Hepatocyte (in vitro differentiated cells): ENCODE results near the gene CD200. TPM values are rescaled to one million over a fixed set of nuclear protein-coding genes. Genes with fewer than 3 reads are reported as not detected.

Experiments used
- DNase-seq: peaks from one replicate; pipeline ENCODE4 v3.0.0-alpha.2; 2016; ENCODE audit warnings: low spot score
- H2AFZ ChIP-seq: fragments of 200-600 bp; sonication (generic); 2 replicates; pipeline ENCODE4 v1.6.0; 2016; ENCODE audit warnings: antibody characterized with exemption, mild to moderate bottlenecking
- H3K27ac ChIP-seq: fragments of 200-600 bp; sonication (generic); 2 replicates; pipeline ENCODE4 v1.5.1; 2016; ENCODE audit warnings: mild to moderate bottlenecking
- H3K27me3 ChIP-seq: fragments of 200-600 bp; sonication (generic); 2 replicates; pipeline ENCODE4 v1.6.1; 2016
- H3K36me3 ChIP-seq: fragments of 200-600 bp; sonication (generic); replicated peaks from 2 replicates; pipeline ENCODE4 v1.5.1; 2016; ENCODE audit warnings: low read depth; ENCODE audit not compliant: insufficient read depth
- H3K4me1 ChIP-seq: fragments of 200-600 bp; sonication (generic); 2 replicates; pipeline ENCODE4 v1.5.1; 2016; ENCODE audit warnings: mild to moderate bottlenecking, moderate library complexity; ENCODE audit not compliant: insufficient read depth
- H3K4me2 ChIP-seq: fragments of 200-600 bp; sonication (generic); 2 replicates; pipeline ENCODE4 v1.6.0; 2016
- H3K4me3 ChIP-seq: fragments of 200-600 bp; sonication (generic); 2 replicates; pipeline ENCODE4 v1.5.1; 2016; ENCODE audit warnings: mild to moderate bottlenecking
- H3K79me2 ChIP-seq: fragments of 200-600 bp; sonication (generic); 2 replicates; pipeline ENCODE4 v1.6.0; 2017; ENCODE audit warnings: mild to moderate bottlenecking
- H3K9me2 ChIP-seq: fragments of 200-600 bp; sonication (generic); replicated peaks from 2 replicates; pipeline ENCODE4 v1.6.0; 2017; ENCODE audit warnings: mild to moderate bottlenecking; ENCODE audit not compliant: insufficient read depth
- H3K9me3 ChIP-seq: fragments of 200-600 bp; sonication (generic); 2 replicates; pipeline ENCODE4 v1.5.1; 2016; ENCODE audit warnings: low read depth, mild to moderate bottlenecking
- H4K20me1 ChIP-seq: fragments of 200-600 bp; sonication (generic); 2 replicates; pipeline ENCODE4 v1.6.0; 2016; ENCODE audit warnings: mild to moderate bottlenecking; ENCODE audit not compliant: insufficient read depth, poor library complexity, severe bottlenecking
- EZH2 ChIP-seq: fragments of 200-600 bp; sonication (generic); IDR thresholded peaks from 2 replicates; pipeline ENCODE4 v1.6.1; 2016; ENCODE audit warnings: antibody characterized with exemption, mild to moderate bottlenecking, borderline replicate concordance
- EZH2phosphoT487 ChIP-seq: fragments of 200-600 bp; sonication (generic); IDR thresholded peaks from one replicate; pipeline ENCODE4 v1.6.1; 2018; ENCODE audit warnings: antibody characterized with exemption, mild to moderate bottlenecking, low read depth, moderate library complexity; ENCODE audit not compliant: unreplicated experiment, severe bottlenecking
- WGBS: methylation state at CpG from one replicate; pipeline ENCODE4 v1.1.6; 2016; ENCODE audit warnings: low lambda C conversion rate; ENCODE audit errors: missing lambda C conversion rate; 5-methylcytosine and 5-hydroxymethylcytosine counted together
- polyA plus RNA-seq: library from polyadenylated mRNA; unstranded; fragments of >200 nt; fragmentation: Nextera tagmentation; extraction: Ambion mirVana; gene quantifications from 2 replicates; pipeline ENCODE4 v1.2.1, GENCODE V29; 2016
- total RNA-seq: library from RNA; depleted of rRNA; stranded (reverse); fragments of >200 nt; gene quantifications from 2 replicates; pipeline ENCODE4 v1.2.3, GENCODE V29; 2014
- TF ChIP-seq, protein P1 (sequence below): fragments of 200-600 bp; sonication (generic); IDR thresholded peaks from 2 replicates; pipeline ENCODE4 v1.5.1; 2016; ENCODE audit warnings: antibody characterized with exemption, mild to moderate bottlenecking; ENCODE audit not compliant: poor library complexity

CD200 gene
- total and polyA plus RNA-seq, 2 experiments from 2014 or later: 12.6 to 16.8 TPM

- Histone ChIP-seq H4K20me1 (no peaks in the 10 kb centered on the region), H3K36me3 (no peaks in the 10 kb centered on the region), H3K4me2 (peak overlapping the region; percentile 47), H3K9me2 (no peaks in the 10 kb centered on the region), H3K4me1 (peaks cover 8% of the 10 kb centered on the region), H2AFZ (no peak overlapping the region), H3K79me2 (no peaks in the 10 kb centered on the region), H3K9me3 (no peaks in the 10 kb centered on the region), H3K4me3 (no peak overlapping the region), H3K27me3 (no peaks in the 10 kb centered on the region), H3K27ac (peak overlapping the region; percentile 73)
- no peak for TF ChIP-seq EZH2
- TF ChIP-seq EZH2phosphoT487: no peak
- TF ChIP-seq, protein P1, sequence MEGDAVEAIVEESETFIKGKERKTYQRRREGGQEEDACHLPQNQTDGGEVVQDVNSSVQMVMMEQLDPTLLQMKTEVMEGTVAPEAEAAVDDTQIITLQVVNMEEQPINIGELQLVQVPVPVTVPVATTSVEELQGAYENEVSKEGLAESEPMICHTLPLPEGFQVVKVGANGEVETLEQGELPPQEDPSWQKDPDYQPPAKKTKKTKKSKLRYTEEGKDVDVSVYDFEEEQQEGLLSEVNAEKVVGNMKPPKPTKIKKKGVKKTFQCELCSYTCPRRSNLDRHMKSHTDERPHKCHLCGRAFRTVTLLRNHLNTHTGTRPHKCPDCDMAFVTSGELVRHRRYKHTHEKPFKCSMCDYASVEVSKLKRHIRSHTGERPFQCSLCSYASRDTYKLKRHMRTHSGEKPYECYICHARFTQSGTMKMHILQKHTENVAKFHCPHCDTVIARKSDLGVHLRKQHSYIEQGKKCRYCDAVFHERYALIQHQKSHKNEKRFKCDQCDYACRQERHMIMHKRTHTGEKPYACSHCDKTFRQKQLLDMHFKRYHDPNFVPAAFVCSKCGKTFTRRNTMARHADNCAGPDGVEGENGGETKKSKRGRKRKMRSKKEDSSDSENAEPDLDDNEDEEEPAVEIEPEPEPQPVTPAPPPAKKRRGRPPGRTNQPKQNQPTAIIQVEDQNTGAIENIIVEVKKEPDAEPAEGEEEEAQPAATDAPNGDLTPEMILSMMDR: no peak
- WGBS: 49% methylated on average over 4 of the region's 4 CpGs
- peak; percentile 46 for DNase-seq
Measured at GRCh38 chr3:112409041-112409440, 76.1 kb downstream of the CD200 start.

- Histone ChIP-seq H3K4me2 (no peak overlapping the region), H2AFZ (no peak overlapping the region)
- 81% methylated on average over 3 of the region's 3 CpGs for WGBS
Measured at GRCh38 chr3:112411425-112411824, 78.5 kb downstream of the CD200 start.

More at GRCh38 chr3:112411425-112411824, 78.5 kb downstream of the CD200 start:
- Histone ChIP-seq H3K4me3 (no peak overlapping the region), H3K4me1 (peaks cover 4% of the 10 kb centered on the region), H3K9me2 (no peaks in the 10 kb centered on the region), H3K27me3 (no peaks in the 10 kb centered on the region), H3K36me3 (no peaks in the 10 kb centered on the region), H3K79me2 (no peaks in the 10 kb centered on the region), H3K9me3 (no peaks in the 10 kb centered on the region), H4K20me1 (no peaks in the 10 kb centered on the region), H3K27ac (no peak overlapping the region)
- DNase-seq: no peak
- TF ChIP-seq, protein P1: no peak
- TF ChIP-seq EZH2: no peak
- no peak for TF ChIP-seq EZH2phosphoT487

Other genes starting within 250 kb of the CD200 start
- 14.6 and 20.7 TPM in 2 replicates for gene C3orf52, start 246.8 kb upstream of the CD200 start, total RNA-seq
- 9.3 and 16.3 TPM in 2 replicates for gene C3orf52, start 246.8 kb upstream of the CD200 start, polyA plus RNA-seq
- gene GCSAM, start 199.9 kb upstream of the CD200 start, total RNA-seq: not detected in 2 replicates
- 0.66 and 1.3 TPM in 2 replicates for gene GCSAM, start 199.9 kb upstream of the CD200 start, polyA plus RNA-seq
- gene SLC9C1, start 38.9 kb upstream of the CD200 start, total RNA-seq: 0.03 and 0.72 TPM in 2 replicates
- gene SLC9C1, start 38.9 kb upstream of the CD200 start, polyA plus RNA-seq: 0.30 TPM in 1 of 2 replicates, not detected in the other
- not detected in 2 replicates for gene BTLA, start 166.3 kb downstream of the CD200 start, total RNA-seq
- gene BTLA, start 166.3 kb downstream of the CD200 start, polyA plus RNA-seq: not detected in 2 replicates
- 33.7 and 40.7 TPM in 2 replicates for gene ATG3, start 228.8 kb downstream of the CD200 start, total RNA-seq
- gene ATG3, start 228.8 kb downstream of the CD200 start, polyA plus RNA-seq: 60.2 and 62.5 TPM in 2 replicates
- 52.9 and 56.8 TPM in 2 replicates for gene SLC35A5, start 228.9 kb downstream of the CD200 start, total RNA-seq
- gene SLC35A5, start 228.9 kb downstream of the CD200 start, polyA plus RNA-seq: 30.5 and 30.8 TPM in 2 replicates